Hepatocyte (in vitro differentiated cells): Measurements from ENCODE around the gene GPR183.

Experiments used
- CTCF ChIP-seq: fragments of 200-600 bp; sonication (generic); IDR thresholded peaks from 2 replicates; pipeline ENCODE4 v1.5.1; 2016; ENCODE audit warnings: antibody characterized with exemption, mild to moderate bottlenecking; ENCODE audit not compliant: poor library complexity
- EZH2 ChIP-seq: fragments of 200-600 bp; sonication (generic); IDR thresholded peaks from 2 replicates; pipeline ENCODE4 v1.6.1; 2016; ENCODE audit warnings: antibody characterized with exemption, mild to moderate bottlenecking, borderline replicate concordance

- TF ChIP-seq CTCF (no peak), EZH2 (no peak)
Measured at GRCh38 chr13:99289271-99289670, 17.9 kb downstream of the GPR183 start.
